ENCODE results near the gene NRG3.

- TF ChIP-seq, protein P1, sequence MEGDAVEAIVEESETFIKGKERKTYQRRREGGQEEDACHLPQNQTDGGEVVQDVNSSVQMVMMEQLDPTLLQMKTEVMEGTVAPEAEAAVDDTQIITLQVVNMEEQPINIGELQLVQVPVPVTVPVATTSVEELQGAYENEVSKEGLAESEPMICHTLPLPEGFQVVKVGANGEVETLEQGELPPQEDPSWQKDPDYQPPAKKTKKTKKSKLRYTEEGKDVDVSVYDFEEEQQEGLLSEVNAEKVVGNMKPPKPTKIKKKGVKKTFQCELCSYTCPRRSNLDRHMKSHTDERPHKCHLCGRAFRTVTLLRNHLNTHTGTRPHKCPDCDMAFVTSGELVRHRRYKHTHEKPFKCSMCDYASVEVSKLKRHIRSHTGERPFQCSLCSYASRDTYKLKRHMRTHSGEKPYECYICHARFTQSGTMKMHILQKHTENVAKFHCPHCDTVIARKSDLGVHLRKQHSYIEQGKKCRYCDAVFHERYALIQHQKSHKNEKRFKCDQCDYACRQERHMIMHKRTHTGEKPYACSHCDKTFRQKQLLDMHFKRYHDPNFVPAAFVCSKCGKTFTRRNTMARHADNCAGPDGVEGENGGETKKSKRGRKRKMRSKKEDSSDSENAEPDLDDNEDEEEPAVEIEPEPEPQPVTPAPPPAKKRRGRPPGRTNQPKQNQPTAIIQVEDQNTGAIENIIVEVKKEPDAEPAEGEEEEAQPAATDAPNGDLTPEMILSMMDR (IDR thresholded peaks at IDR 0.05): no peak
- TF ChIP-seq POLR2A (IDR thresholded peaks at IDR 0.05) (no peak), EP300 (IDR thresholded peaks at IDR 0.05) (no peak)
Measured at GRCh38 chr10:82171899-82172298, 296.9 kb downstream of the NRG3 start.

Data from tibial nerve (tissue), 4 donors.